AG09319 (cell line): Measurements from ENCODE around the gene SPON1.
A peak's percentile ranks its signal among the peaks of the same experiment; 100 is the strongest.

ENCODE experiments used
- DNase-seq: peaks from one replicate; pipeline ENCODE4 v3.0.0-alpha.2; 2010; ENCODE audit warnings: low read depth; ENCODE audit errors: extremely low read depth
- CTCF ChIP-seq: IDR thresholded peaks from 2 replicates; pipeline ENCODE4 v1.5.1; 2011; ENCODE audit warnings: low read depth, mild to moderate bottlenecking, inconsistent platforms, low read length, moderate library complexity

Gene SPON1

GRCh38 chr11:14308114-14308896 lies 345.8 kb downstream of the SPON1 start:
- no peak for DNase-seq
- peak; percentile 61 for TF ChIP-seq CTCF

- DNase-seq, result no peak
- no peak for TF ChIP-seq CTCF
These were observed 346.4 kb downstream of the SPON1 start for GRCh38 chr11:14308897-14309387.

- TF ChIP-seq CTCF, result no peak
- no peak for DNase-seq
These were observed 347.1 kb downstream of the SPON1 start for GRCh38 chr11:14309425-14310192.

GRCh38 chr11:14310679-14311078 lies 348.2 kb downstream of the SPON1 start:
- DNase-seq, result peak; percentile 51
- TF ChIP-seq CTCF, result no peak

GRCh38 chr11:14312736-14313438 lies 350.4 kb downstream of the SPON1 start:
- no peak for DNase-seq
- no peak for TF ChIP-seq CTCF

GRCh38 chr11:14314127-14314526 lies 351.6 kb downstream of the SPON1 start:
- TF ChIP-seq CTCF, result no peak
- DNase-seq, result no peak
